MG63 (cell line): ENCODE results near the gene C1QA. TPM values are rescaled to one million over a fixed set of nuclear protein-coding genes. Genes with fewer than 3 reads are reported as not detected.
"Not testable (repeated sequence)": the region's sequence is repeated elsewhere in the genome, so short reads cannot be mapped to it uniquely, and the experiment has no call there.

Experiments used
- DNase-seq: peaks from one replicate; pipeline ENCODE4 v3.0.0-alpha.2; 2020
- H3K27me3 ChIP-seq: fragments of 250-450 bp; sonication (Bioruptor Pico); 2 replicates; pipeline ENCODE4 v1.5.1; 2020; ENCODE audit warnings: mild to moderate bottlenecking, moderate library complexity
- H3K36me3 ChIP-seq: fragments of 250-450 bp; sonication (Bioruptor Pico); 2 replicates; pipeline ENCODE4 v1.5.1; 2020; ENCODE audit warnings: mild to moderate bottlenecking, moderate library complexity
- H3K4me3 ChIP-seq: fragments of 250-450 bp; sonication (Bioruptor Pico); 2 replicates; pipeline ENCODE4 v1.5.1; 2020; ENCODE audit warnings: mild to moderate bottlenecking, moderate library complexity
- H3K9me3 ChIP-seq: fragments of 250-450 bp; sonication (Bioruptor Pico); 2 replicates; pipeline ENCODE4 v1.5.1; 2020; ENCODE audit warnings: mild to moderate bottlenecking, moderate library complexity
- total RNA-seq: library from RNA; depleted of rRNA; stranded (reverse); fragments of >200 nt; shearing (Covaris generic); gene quantifications from 2 replicates; pipeline ENCODE4 v1.2.3, GENCODE V29; 2014; ENCODE audit warnings: low replicate concordance

Gene C1QA
- total RNA-seq, 1 experiment from 2014 or later: not detected

DNA sequence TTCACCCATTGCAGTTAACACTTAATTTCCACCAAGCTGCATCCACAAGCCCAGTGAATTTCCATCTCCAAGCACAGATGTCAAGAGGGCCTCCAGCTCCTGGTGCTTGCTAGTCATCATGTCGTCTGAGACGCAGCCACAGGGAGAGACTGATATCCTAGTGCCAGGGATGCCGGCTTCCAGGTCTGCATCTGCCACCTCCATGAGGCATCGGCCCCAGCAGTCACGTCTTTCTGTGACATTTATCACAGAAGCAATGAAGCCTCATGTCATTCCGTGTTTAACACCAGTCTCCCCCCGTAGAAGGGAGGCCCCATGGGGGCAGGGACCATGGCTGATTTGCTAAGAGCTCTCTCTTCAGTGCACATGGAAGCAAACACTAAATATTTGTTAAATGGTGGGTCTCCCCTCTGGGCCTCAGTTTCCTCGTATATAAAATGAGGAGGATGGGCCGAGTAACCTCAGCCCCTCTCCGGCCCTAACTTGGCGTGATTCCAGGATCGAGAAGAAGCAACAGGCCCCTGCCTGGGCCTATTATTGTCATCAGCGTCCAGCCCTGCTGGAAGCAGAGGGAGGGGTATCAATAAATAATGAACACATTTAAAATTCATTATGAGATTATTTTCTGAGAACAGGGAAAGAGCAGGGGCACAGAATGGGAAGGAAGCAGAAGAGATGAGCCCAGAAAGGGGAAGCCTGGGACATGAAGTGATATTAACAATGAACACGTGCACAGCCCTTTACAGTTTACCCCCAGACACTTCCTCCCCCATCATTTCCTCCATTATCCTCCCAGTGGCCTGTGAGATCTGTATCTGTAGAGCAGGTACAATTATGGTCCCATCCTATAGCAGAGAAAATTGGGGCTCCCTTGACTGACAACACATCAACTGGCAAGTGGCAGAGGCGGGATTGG is 15.8 kb downstream of the C1QA start:
- H3K27me3 ChIP-seq: peaks cover 19% of the 10 kb centered on the region
- DNase-seq: no peak

GRCh38 chr1:22652881-22653316 is 16.5 kb downstream of the C1QA start, which contains the start of gene C1QB:
Gene C1QB (plus strand): TSS chr1:22653236. CDS start chr1:22659463, 6,227 bp downstream.
- DNase-seq: no peak
- peaks cover 23% of the 10 kb centered on the region for H3K27me3 ChIP-seq

More for the DNA sequence above, 15.8 kb downstream of the C1QA start:
- no peaks in the 10 kb centered on the region for H3K9me3 ChIP-seq
- H3K4me3 ChIP-seq: no peak overlapping the region
- no peaks in the 10 kb centered on the region for H3K36me3 ChIP-seq

GRCh38 chr1:22654692-22655091 is 18.3 kb downstream of the C1QA start:
- peaks cover 25% of the 10 kb centered on the region for H3K27me3 ChIP-seq
- DNase-seq: no peak
- H3K4me3 ChIP-seq: no peak overlapping the region
- H3K9me3 ChIP-seq: no peaks in the 10 kb centered on the region
- no peaks in the 10 kb centered on the region for H3K36me3 ChIP-seq

More at GRCh38 chr1:22652881-22653316, 16.5 kb downstream of the C1QA start, which contains the start of gene C1QB:
- no peak within 1 kb of the TSS for H3K4me3 ChIP-seq
- H3K36me3 ChIP-seq: no peaks in the 10 kb centered on the region
- H3K9me3 ChIP-seq: no peaks in the 10 kb centered on the region

DNA sequence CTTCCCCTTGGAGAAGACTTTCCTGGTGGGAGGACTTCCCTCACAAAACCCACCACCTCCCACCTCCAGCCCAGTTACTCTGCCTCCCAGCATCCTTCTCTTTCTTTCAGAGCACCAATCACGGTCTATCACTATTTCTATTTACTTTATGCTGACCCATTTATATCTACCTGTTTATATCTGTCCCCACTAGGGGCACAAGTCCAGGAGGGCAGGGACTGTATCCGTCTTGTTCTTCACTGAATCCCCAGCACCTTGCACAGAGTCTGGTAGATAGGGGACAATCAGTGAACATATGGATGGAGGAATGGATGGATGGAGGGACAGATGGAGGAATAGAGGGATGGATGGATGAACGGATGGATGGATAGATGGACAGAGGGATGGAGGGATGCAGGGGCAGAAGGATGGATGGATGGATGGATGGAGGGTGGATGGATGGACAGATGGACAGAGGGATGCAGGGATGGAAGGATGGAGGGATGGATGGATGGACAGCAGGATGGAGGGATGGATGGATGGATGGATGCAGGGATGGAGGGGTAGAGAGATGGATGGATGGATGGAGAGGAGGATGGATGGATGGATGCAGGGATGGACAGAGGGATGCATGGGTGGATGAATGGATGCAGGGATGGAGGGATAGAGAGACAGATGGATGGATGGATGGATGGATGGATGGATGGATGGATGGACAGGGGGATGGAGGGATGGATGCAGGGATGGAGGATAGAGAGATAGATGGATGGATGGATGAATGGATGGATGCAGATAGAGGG is 22.1 kb downstream of the C1QA start:
- no peaks in the 10 kb centered on the region for H3K9me3 ChIP-seq
- no peak overlapping the region for H3K4me3 ChIP-seq
- no peak for DNase-seq

GRCh38 chr1:22660716-22661241 is 24.4 kb downstream of the C1QA start:
- Histone ChIP-seq H3K9me3 (no peaks in the 10 kb centered on the region), H3K27me3 (peaks cover 13% of the 10 kb centered on the region), H3K36me3 (no peaks in the 10 kb centered on the region), H3K4me3 (no peak overlapping the region)
- DNase-seq: no peak

More for the DNA sequence above, 22.1 kb downstream of the C1QA start:
- Histone ChIP-seq H3K27me3 (peaks cover 25% of the 10 kb centered on the region), H3K36me3 (no peaks in the 10 kb centered on the region)

GRCh38 chr1:22661880-22662279 is 25.5 kb downstream of the C1QA start:
- Histone ChIP-seq H3K27me3 (peaks cover 6% of the 10 kb centered on the region), H3K36me3 (no peaks in the 10 kb centered on the region), H3K9me3 (no peaks in the 10 kb centered on the region), H3K4me3 (no peak overlapping the region)
- no peak for DNase-seq

GRCh38 chr1:22662318-22662717 is 25.9 kb downstream of the C1QA start:
- H3K36me3 ChIP-seq: no peaks in the 10 kb centered on the region
- peaks cover 8% of the 10 kb centered on the region for H3K27me3 ChIP-seq
- DNase-seq: peak; percentile 26
- no peak overlapping the region for H3K4me3 ChIP-seq
- H3K9me3 ChIP-seq: no peaks in the 10 kb centered on the region

GRCh38 chr1:22662986-22663408 is 26.6 kb downstream of the C1QA start:
- DNase-seq: no peak
- H3K27me3 ChIP-seq: peaks cover 5% of the 10 kb centered on the region
- no peaks in the 10 kb centered on the region for H3K36me3 ChIP-seq
- no peaks in the 10 kb centered on the region for H3K9me3 ChIP-seq
- no peak overlapping the region for H3K4me3 ChIP-seq

GRCh38 chr1:22665752-22666151 is 29.3 kb downstream of the C1QA start:
- DNase-seq: peak; percentile 14
- Histone ChIP-seq H3K4me3 (no peak overlapping the region), H3K27me3 (peaks cover 6% of the 10 kb centered on the region; the same call in 1 of the 2 replicates), H3K36me3 (no peaks in the 10 kb centered on the region), H3K9me3 (no peaks in the 10 kb centered on the region)

GRCh38 chr1:22666412-22666811 is 30.0 kb downstream of the C1QA start:
- H3K27me3 ChIP-seq: peaks cover 9% of the 10 kb centered on the region; the same call in 1 of the 2 replicates
- H3K4me3 ChIP-seq: no peak overlapping the region
- H3K9me3 ChIP-seq: no peaks in the 10 kb centered on the region
- DNase-seq: no peak
- no peaks in the 10 kb centered on the region for H3K36me3 ChIP-seq

DNA sequence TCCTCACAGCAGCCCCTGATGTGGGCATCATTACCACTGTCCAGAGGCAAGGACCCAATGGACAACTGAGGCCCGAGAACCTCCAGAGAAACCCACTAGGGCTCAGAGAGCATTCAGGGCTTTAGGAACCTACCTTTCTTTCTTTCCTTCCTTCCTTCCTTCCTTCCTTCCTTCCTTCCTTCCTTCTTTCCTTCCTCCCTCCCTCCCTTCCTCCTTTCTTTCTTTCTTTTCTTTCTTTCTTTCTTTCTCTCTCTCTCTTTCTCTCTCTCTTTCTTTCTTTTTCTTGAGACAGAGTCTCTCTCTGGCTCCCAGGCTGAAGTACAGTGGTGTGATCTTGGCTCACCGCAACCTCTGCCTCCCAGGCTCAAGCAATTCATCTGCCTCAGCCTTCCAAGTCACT is 32.4 kb downstream of the C1QA start:
- DNase-seq, H3K9me3 ChIP-seq, H3K36me3 ChIP-seq, H3K4me3 ChIP-seq, H3K27me3 ChIP-seq: not testable (repeated sequence)

DNA sequence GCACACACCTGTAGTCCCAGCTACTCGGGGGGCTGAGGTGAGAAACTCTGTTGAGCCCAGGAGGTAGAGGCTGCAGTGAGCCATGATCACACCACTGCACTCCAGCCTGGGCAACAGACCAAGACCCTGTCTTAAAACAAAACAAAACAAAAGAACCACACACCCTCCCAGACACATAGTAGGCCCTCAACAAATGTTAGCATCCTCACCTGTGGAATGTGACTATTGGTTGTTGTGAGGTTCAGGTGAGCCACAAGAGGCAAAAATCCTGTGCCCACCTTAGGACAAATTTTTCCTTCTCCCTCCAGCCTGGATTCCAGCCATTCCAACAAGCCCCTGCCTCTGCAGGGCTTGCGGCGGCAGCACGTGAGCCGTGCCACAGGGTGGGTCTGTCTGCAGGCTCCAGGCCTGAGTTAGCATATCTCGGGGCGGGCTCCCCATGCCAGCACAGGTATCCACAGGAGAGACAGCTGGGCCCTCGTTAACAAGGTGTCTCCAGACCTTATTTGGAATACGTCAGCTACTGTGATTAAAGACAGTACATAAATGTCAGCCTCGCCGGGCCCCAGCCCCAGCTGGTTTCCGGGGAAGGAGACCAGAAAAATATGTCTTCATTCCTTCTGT is 34.0 kb downstream of the C1QA start:
- peaks cover 9% of the 10 kb centered on the region; the same call in 1 of the 2 replicates for H3K27me3 ChIP-seq
- H3K4me3 ChIP-seq: no peak overlapping the region
- H3K36me3 ChIP-seq: no peaks in the 10 kb centered on the region
- DNase-seq: no peak
- H3K9me3 ChIP-seq: no peaks in the 10 kb centered on the region

GRCh38 chr1:22671999-22672398 is 35.6 kb downstream of the C1QA start:
- no peak overlapping the region for H3K4me3 ChIP-seq
- H3K27me3 ChIP-seq: peaks cover 8% of the 10 kb centered on the region; the same call in 1 of the 2 replicates
- no peaks in the 10 kb centered on the region for H3K36me3 ChIP-seq
- H3K9me3 ChIP-seq: no peaks in the 10 kb centered on the region
- DNase-seq: no peak

GRCh38 chr1:22673486-22674409 is 37.3 kb downstream of the C1QA start:
- Histone ChIP-seq H3K4me3 (no peak overlapping the region), H3K27me3 (0 out of 2 replicates have a peak, but pooled peaks cover 3% of the 10 kb centered on the region), H3K36me3 (no peaks in the 10 kb centered on the region), H3K9me3 (no peaks in the 10 kb centered on the region)
- peak; percentile 30 for DNase-seq

DNA sequence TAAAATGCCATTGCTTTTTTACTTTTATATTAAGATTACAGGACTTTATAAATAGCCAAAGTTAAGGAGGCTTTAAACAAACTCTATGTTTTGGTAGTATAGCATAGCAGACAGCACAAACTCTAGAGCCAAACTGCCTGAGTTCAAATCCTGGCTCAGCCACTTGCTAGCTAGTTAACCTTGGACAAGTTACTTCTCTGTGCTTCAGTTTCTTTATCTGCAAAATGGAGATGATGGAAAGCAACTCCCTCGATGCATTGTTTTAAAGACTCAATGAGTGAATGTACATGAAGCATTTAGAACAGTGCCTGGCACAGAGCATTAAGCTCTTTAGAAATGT is 38.0 kb downstream of the C1QA start:
- DNase-seq: no peak
- H3K27me3 ChIP-seq: 0 out of 2 replicates have a peak, but pooled peaks cover 3% of the 10 kb centered on the region
- H3K9me3 ChIP-seq: no peaks in the 10 kb centered on the region
- H3K36me3 ChIP-seq: no peaks in the 10 kb centered on the region
- no peak overlapping the region for H3K4me3 ChIP-seq

DNA sequence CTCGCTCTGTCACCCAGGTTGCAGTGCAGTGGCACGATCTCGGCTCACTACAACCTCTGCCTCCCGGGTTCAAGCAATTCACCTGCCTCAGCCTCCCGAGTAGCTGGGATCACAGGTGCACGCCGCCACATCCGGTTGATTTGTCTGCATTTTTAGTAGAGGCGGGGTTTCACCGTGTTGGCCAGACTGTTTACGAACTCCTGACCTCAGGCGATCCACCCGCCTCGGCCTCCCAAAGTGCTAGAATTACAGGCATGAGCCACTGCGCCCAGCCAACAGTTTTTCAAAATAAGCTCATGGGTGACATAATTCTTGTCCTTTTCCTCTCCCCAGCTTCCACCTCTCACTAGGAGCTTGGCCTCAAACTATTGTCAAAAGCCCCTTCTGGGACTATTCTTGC is 39.7 kb downstream of the C1QA start:
- not testable (repeated sequence) for H3K9me3 ChIP-seq, DNase-seq, H3K4me3 ChIP-seq, H3K27me3 ChIP-seq, H3K36me3 ChIP-seq
